NB4 (cell line): ENCODE results near the gene BCL7C.
A peak's percentile ranks its signal among the peaks of the same experiment; 100 is the strongest.
"Not testable (repeated sequence)": the region's sequence is repeated elsewhere in the genome, so short reads cannot be mapped to it uniquely, and the experiment has no call there.

Source experiments
- DNase-seq: peaks from one replicate; pipeline ENCODE4 v3.0.0; 2010; ENCODE audit warnings: low read depth
- H3K4me3 ChIP-seq: one replicate; pipeline ENCODE4 v1.5.1; 2011; ENCODE audit warnings: mild to moderate bottlenecking, low read depth, low read length, moderate library complexity
- CTCF ChIP-seq: IDR thresholded peaks from one replicate; pipeline ENCODE4 v1.5.1; 2012; ENCODE audit warnings: low read depth, low read length
- MAX ChIP-seq: IDR thresholded peaks from 2 replicates; pipeline ENCODE4 v1.6.1; 2011; ENCODE audit warnings: low read depth, low read length
- MYC ChIP-seq: IDR thresholded peaks from 2 replicates; pipeline ENCODE4 v1.6.1; 2011; ENCODE audit warnings: low read depth, low read length
- POLR2A ChIP-seq: IDR thresholded peaks from 2 replicates; pipeline ENCODE4 v1.6.1; 2011; ENCODE audit warnings: mild to moderate bottlenecking; ENCODE audit not compliant: insufficient read length; ENCODE audit errors: extremely low read depth

BCL7C gene

GRCh38 chr16:30894540-30895368 is 877 bp upstream of the BCL7C start:
- peak; percentile 12 for DNase-seq
- H3K4me3 ChIP-seq = peak overlapping the region; percentile 40
- TF ChIP-seq MYC (no peak), POLR2A (no peak), CTCF (no peak), MAX (no peak)

DNA sequence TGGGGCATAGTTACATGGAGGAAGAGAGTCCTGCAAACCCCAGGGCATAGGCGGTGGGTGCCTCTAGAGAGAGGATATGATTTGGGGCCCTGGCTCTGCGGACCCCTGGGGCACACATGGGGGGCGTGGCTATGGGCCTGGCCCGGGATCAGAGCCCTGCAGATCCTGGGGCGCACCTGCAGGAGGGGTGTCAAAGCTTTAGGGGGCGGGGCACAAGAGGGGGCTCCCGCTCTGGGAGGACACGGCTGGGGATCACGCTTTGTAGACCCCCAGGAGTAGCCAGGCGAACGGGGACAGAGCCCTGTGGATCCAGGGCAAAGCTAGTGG is 497 bp downstream of the BCL7C start:
- DNase-seq = peak; percentile 33
- TF ChIP-seq CTCF (no peak), MYC (no peak), POLR2A (no peak), MAX (no peak)

GRCh38 chr16:30892670-30893416 is 1.0 kb downstream of the BCL7C start:
- H3K4me3 ChIP-seq = peak overlapping the region; percentile 73
- TF ChIP-seq POLR2A (no peak), MYC (no peak), CTCF (no peak), MAX (no peak)
- DNase-seq = peak; percentile 31

More for the DNA sequence above, 497 bp downstream of the BCL7C start:
- peak overlapping the region; percentile 73 for H3K4me3 ChIP-seq

- DNase-seq, H3K4me3 ChIP-seq: not testable (repeated sequence)
These were observed 2.6 kb downstream of the BCL7C start for GRCh38 chr16:30891043-30891823.

DNA sequence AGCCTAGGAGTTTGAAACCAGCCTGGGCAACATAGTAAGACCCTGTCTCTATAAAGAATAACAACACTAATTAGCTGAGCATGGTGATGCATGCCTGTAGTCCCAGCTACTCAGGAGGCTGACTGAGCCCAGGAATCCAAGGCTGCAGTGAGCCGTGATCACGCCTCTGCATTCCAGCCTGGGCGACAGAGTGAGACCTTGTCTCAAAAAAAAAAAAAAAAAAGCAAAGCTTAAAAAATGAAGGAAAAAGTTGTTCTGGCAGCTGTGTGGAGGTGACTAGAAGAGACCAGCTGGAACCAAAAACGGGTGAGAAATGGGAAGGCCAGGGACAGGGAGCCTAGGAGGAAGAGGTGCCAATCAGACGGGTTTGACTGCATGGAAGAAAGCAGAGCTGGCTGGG is 4.2 kb downstream of the BCL7C start:
- DNase-seq = no peak
- H3K4me3 ChIP-seq = no peak overlapping the region
- TF ChIP-seq MAX (no peak), POLR2A (no peak), MYC (no peak), CTCF (no peak)

- H3K4me3 ChIP-seq = no peak overlapping the region
- DNase-seq = no peak
- TF ChIP-seq POLR2A (no peak), CTCF (no peak), MAX (no peak), MYC (no peak)
These were observed 4.9 kb downstream of the BCL7C start for GRCh38 chr16:30888856-30889499.
